H9 (cell line): ENCODE measurements around the gene MYL11. TPM values are rescaled to one million over a fixed set of nuclear protein-coding genes. Genes with fewer than 3 reads are reported as not detected.

Experiments
- DNase-seq: peaks from one replicate; pipeline ENCODE4 v3.0.0-alpha.2; 2017
- H2AFZ ChIP-seq: one replicate; pipeline ENCODE4 v1.6.1; 2013; ENCODE audit warnings: mild to moderate bottlenecking, low read length, control low read depth, moderate library complexity
- H2AK5ac ChIP-seq: 2 replicates; pipeline ENCODE4 v1.6.1; 2013; ENCODE audit warnings: low read length, control low read depth, mixed read lengths; ENCODE audit not compliant: insufficient read length
- H2BK120ac ChIP-seq: one replicate; pipeline ENCODE4 v1.6.1; 2013; ENCODE audit warnings: low read depth, mild to moderate bottlenecking, low read length, control low read depth, inconsistent platforms; ENCODE audit not compliant: poor library complexity, severe bottlenecking
- H2BK12ac ChIP-seq: 2 replicates; pipeline ENCODE4 v1.6.1; 2013; ENCODE audit warnings: low read length, control low read depth, mixed read lengths, low read depth; ENCODE audit not compliant: insufficient read length
- H2BK15ac ChIP-seq: 2 replicates; pipeline ENCODE4 v1.6.1; 2013; ENCODE audit warnings: low read depth, low read length, control low read depth
- H2BK20ac ChIP-seq: one replicate; pipeline ENCODE4 v1.6.1; 2013; ENCODE audit warnings: low read depth, mild to moderate bottlenecking, low read length, control low read depth, inconsistent platforms; ENCODE audit not compliant: poor library complexity, severe bottlenecking
- H2BK5ac ChIP-seq: 2 replicates; pipeline ENCODE4 v1.6.1; 2013; ENCODE audit warnings: low read length, control low read depth, mixed read lengths; ENCODE audit not compliant: insufficient read length
- H3K14ac ChIP-seq: 2 replicates; pipeline ENCODE4 v1.6.1; 2013; ENCODE audit warnings: low read length, control low read depth; ENCODE audit not compliant: insufficient read depth
- H3K18ac ChIP-seq: 2 replicates; pipeline ENCODE4 v1.6.1; 2013; ENCODE audit warnings: low read depth, mild to moderate bottlenecking, mixed read lengths, low read length, control low read depth; ENCODE audit not compliant: insufficient read length
- H3K23ac ChIP-seq: 2 replicates; pipeline ENCODE4 v1.6.1; 2013; ENCODE audit warnings: low read length, control low read depth, mixed read lengths, low read depth; ENCODE audit not compliant: insufficient read length
- H3K23me2 ChIP-seq: 2 replicates; pipeline ENCODE4 v1.6.1; 2013; ENCODE audit warnings: low read depth, mild to moderate bottlenecking, mixed read lengths, low read length, control low read depth; ENCODE audit not compliant: insufficient read length, poor library complexity, severe bottlenecking
- H3K27ac ChIP-seq: 2 replicates; pipeline ENCODE4 v1.5.1; 2013; ENCODE audit warnings: low read length, control low read depth, mixed read lengths, low read depth; ENCODE audit not compliant: insufficient read length
- H3K27me3 ChIP-seq: 2 replicates; pipeline ENCODE4 v1.6.1; 2013; ENCODE audit warnings: low read length, control low read depth, inconsistent platforms; ENCODE audit not compliant: insufficient read depth
- H3K4ac ChIP-seq: 2 replicates; pipeline ENCODE4 v1.6.1; 2013; ENCODE audit warnings: low read depth, mild to moderate bottlenecking, control low read depth, inconsistent platforms, low read length, moderate library complexity
- H3K4me1 ChIP-seq: 2 replicates; pipeline ENCODE4 v1.6.1; 2013; ENCODE audit warnings: low read length, control low read depth, inconsistent platforms; ENCODE audit not compliant: insufficient read depth
- H3K4me2 ChIP-seq: 2 replicates; pipeline ENCODE4 v1.6.1; 2013; ENCODE audit warnings: low read length, control low read depth, mixed read lengths; ENCODE audit not compliant: insufficient read length, insufficient read depth
- H3K56ac ChIP-seq: 2 replicates; pipeline ENCODE4 v1.6.1; 2013; ENCODE audit warnings: low read depth, mild to moderate bottlenecking, mixed read lengths, low read length, control low read depth; ENCODE audit not compliant: insufficient read length
- H3K79me1 ChIP-seq: 2 replicates; pipeline ENCODE4 v1.6.1; 2013; ENCODE audit warnings: low read depth, mild to moderate bottlenecking, moderate library complexity, low read length, control low read depth, inconsistent platforms; ENCODE audit not compliant: insufficient read depth, poor library complexity, severe bottlenecking
- H3K79me2 ChIP-seq: 2 replicates; pipeline ENCODE4 v1.6.1; 2013; ENCODE audit warnings: low read length, control low read depth, inconsistent platforms; ENCODE audit not compliant: insufficient read depth
- H3K9ac ChIP-seq: 2 replicates; pipeline ENCODE4 v1.6.1; 2013; ENCODE audit warnings: low read length, control low read depth, mixed read lengths; ENCODE audit not compliant: insufficient read length; ENCODE audit errors: extremely low read depth
- H3K9me3 ChIP-seq: one replicate; pipeline ENCODE4 v1.6.1; 2013; ENCODE audit warnings: low read depth, low read length, inconsistent platforms; ENCODE audit not compliant: control insufficient read depth
- H3T11ph ChIP-seq: one replicate; pipeline ENCODE4 v1.6.1; 2013; ENCODE audit warnings: mild to moderate bottlenecking, low read length, control low read depth, inconsistent platforms
- H4K20me1 ChIP-seq: one replicate; pipeline ENCODE4 v1.6.1; 2013; ENCODE audit not compliant: control insufficient read depth, insufficient read length, insufficient read depth
- H4K5ac ChIP-seq: 2 replicates; pipeline ENCODE4 v1.6.1; 2013; ENCODE audit warnings: low read depth, mild to moderate bottlenecking, mixed read lengths, low read length, control low read depth; ENCODE audit not compliant: insufficient read length
- H4K8ac ChIP-seq: replicated peaks from 2 replicates; pipeline ENCODE4 v1.6.1; 2013; ENCODE audit warnings: low read length, control low read depth, mixed read lengths, low read depth; ENCODE audit not compliant: insufficient read length
- H4K91ac ChIP-seq: 2 replicates; pipeline ENCODE4 v1.6.1; 2013; ENCODE audit warnings: low read depth, mild to moderate bottlenecking, moderate library complexity, mixed read lengths, low read length, control low read depth; ENCODE audit not compliant: insufficient read length
- H3K27ac Mint-ChIP-seq, 3 experiments: 2 replicates in 2 of 3; 3 replicates in 1 of 3; pipeline ENCODE4 v1.8.0; 2020 to 2021; ENCODE audit warnings: mixed read lengths in 3 of 3, mild to moderate bottlenecking in 1 of 3, moderate library complexity in 1 of 3
- H3K27me3 Mint-ChIP-seq: 2 replicates; pipeline ENCODE4 v1.8.0; 2021; ENCODE audit warnings: low read depth, mild to moderate bottlenecking, moderate library complexity, mixed read lengths
- H3K36me3 Mint-ChIP-seq, 3 experiments: 2 replicates in 2 of 3; 3 replicates in 1 of 3; pipeline ENCODE4 v1.8.0; 2020 to 2021; ENCODE audit warnings: low read depth in 3 of 3, mixed read lengths in 3 of 3; ENCODE audit not compliant: insufficient read depth in 1 of 3
- H3K4me1 Mint-ChIP-seq, 2 experiments: 2 replicates each; pipeline ENCODE4 v1.8.0; 2020; ENCODE audit warnings: mixed read lengths in 2 of 2
- H3K4me3 Mint-ChIP-seq, 2 experiments: 2 replicates in 1 of 2; 3 replicates in 1 of 2; pipeline ENCODE4 v1.8.0; 2020 to 2021; ENCODE audit warnings: mild to moderate bottlenecking in 2 of 2, mixed read lengths in 2 of 2, moderate library complexity in 1 of 2
- H3K9me3 Mint-ChIP-seq, 2 experiments: 2 replicates in 1 of 2; 3 replicates in 1 of 2; pipeline ENCODE4 v1.8.0; 2020; ENCODE audit warnings: mild to moderate bottlenecking in 2 of 2, mixed read lengths in 2 of 2, moderate library complexity in 1 of 2
- WGBS: extraction: QIAGEN DNeasy Blood & Tissue Kit; methylation state at CpG from one replicate; pipeline ENCODE4 v1.1.7; 2013; ENCODE audit warnings: missing lambda C conversion rate, low lambda C conversion rate, mixed read lengths; ENCODE audit not compliant: insufficient read length; ENCODE audit errors: extremely low coverage; 5-methylcytosine and 5-hydroxymethylcytosine counted together
- total RNA-seq: library from RNA; stranded (reverse); gene quantifications from 2 replicates; pipeline ENCODE4 v1.2.1, GENCODE V29; 2021
- TF ChIP-seq, protein P1 (sequence below): fragments of 200-600 bp; sonication (generic); conservative IDR thresholded peaks from 3 replicates; pipeline ENCODE4 v1.8.0; 2021; ENCODE audit warnings: antibody characterized with exemption, mild to moderate bottlenecking

The MYL11 gene
- total RNA-seq, 1 experiment from 2014 or later = 0.70 TPM

DNA sequence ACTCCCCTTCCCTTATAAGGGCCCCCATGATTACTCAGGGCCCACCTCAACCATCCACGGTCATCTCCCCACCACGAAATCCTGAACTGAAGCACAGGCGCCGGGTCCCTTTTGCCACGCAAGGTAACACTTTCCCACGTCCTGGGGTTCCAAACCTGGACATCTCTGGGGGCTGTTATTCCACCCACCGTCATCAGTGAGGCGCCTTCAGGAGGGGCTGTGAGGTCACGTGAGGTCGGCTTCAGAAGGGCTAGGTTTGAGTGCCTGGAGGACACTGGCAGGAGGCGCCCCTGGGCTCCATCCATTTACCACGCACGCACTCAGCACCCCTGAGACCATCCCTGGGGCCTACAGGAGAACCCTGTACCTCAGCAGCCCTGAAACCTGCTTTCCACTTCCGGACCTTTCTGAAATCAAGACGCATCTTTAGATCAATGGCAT lies 23.6 kb upstream of the MYL11 start:
- Mint-ChIP-seq H3K4me3 (no peak overlapping the region), H3K9me3 (no peaks in the 10 kb centered on the region), H3K36me3 (peaks cover 25 to 54% (median 47%) of the 10 kb centered on the region in 3 experiments; a peak in 6 of 7 replicates), H3K27ac (no peak overlapping the region; a peak in 1 of 7 replicates), H3K4me1 (peaks cover 8 to 11% of the 10 kb centered on the region in 2 experiments), H3K27me3 (no peaks in the 10 kb centered on the region; the same call in 1 of the 2 replicates)
- DNase-seq = no peak
- Histone ChIP-seq H2AFZ (no peak overlapping the region), H3K14ac (no peak overlapping the region), H3K23me2 (peaks cover 12% of the 10 kb centered on the region), H3K4ac (no peak overlapping the region), H2BK12ac (no peak overlapping the region), H4K91ac (no peak overlapping the region), H3K4me2 (no peak overlapping the region), H3K9ac (no peak overlapping the region), H4K5ac (no peak overlapping the region), H4K8ac (no peak overlapping the region), H3K27ac (no peak overlapping the region), H3T11ph (no peak overlapping the region), H3K23ac (no peak overlapping the region), H3K9me3 (no peaks in the 10 kb centered on the region), H3K79me1 (peaks cover 8% of the 10 kb centered on the region), H4K20me1 (no peaks in the 10 kb centered on the region), H3K18ac (no peak overlapping the region), H2AK5ac (no peak overlapping the region), H3K4me1 (no peaks in the 10 kb centered on the region), H3K79me2 (peaks cover 3% of the 10 kb centered on the region; the same call in 1 of the 2 replicates), H2BK120ac (no peak overlapping the region), H3K27me3 (no peaks in the 10 kb centered on the region), H2BK20ac (no peak overlapping the region), H2BK15ac (no peak overlapping the region), H2BK5ac (no peak overlapping the region), H3K56ac (no peak overlapping the region)
- TF ChIP-seq, protein P1, sequence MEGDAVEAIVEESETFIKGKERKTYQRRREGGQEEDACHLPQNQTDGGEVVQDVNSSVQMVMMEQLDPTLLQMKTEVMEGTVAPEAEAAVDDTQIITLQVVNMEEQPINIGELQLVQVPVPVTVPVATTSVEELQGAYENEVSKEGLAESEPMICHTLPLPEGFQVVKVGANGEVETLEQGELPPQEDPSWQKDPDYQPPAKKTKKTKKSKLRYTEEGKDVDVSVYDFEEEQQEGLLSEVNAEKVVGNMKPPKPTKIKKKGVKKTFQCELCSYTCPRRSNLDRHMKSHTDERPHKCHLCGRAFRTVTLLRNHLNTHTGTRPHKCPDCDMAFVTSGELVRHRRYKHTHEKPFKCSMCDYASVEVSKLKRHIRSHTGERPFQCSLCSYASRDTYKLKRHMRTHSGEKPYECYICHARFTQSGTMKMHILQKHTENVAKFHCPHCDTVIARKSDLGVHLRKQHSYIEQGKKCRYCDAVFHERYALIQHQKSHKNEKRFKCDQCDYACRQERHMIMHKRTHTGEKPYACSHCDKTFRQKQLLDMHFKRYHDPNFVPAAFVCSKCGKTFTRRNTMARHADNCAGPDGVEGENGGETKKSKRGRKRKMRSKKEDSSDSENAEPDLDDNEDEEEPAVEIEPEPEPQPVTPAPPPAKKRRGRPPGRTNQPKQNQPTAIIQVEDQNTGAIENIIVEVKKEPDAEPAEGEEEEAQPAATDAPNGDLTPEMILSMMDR = no peak
- WGBS = no CpG with 5 or more reads among the region's 15 CpGs
